GM18507 (cell line): ENCODE results near the gene POLR2E.
A peak's percentile ranks its signal among the peaks of the same experiment; 100 is the strongest.

Source experiments
- DNase-seq: peaks from one replicate; pipeline ENCODE4 v3.0.0; 2011; ENCODE audit warnings: low read depth; ENCODE audit not compliant: insufficient read length; ENCODE audit errors: extremely low spot score
- FAIRE-seq: peaks from 2 replicates; lab custom pipeline; 2011; peaks lifted over from hg19 to GRCh38; lab: Jason Lieb, UNC

Gene POLR2E

DNA sequence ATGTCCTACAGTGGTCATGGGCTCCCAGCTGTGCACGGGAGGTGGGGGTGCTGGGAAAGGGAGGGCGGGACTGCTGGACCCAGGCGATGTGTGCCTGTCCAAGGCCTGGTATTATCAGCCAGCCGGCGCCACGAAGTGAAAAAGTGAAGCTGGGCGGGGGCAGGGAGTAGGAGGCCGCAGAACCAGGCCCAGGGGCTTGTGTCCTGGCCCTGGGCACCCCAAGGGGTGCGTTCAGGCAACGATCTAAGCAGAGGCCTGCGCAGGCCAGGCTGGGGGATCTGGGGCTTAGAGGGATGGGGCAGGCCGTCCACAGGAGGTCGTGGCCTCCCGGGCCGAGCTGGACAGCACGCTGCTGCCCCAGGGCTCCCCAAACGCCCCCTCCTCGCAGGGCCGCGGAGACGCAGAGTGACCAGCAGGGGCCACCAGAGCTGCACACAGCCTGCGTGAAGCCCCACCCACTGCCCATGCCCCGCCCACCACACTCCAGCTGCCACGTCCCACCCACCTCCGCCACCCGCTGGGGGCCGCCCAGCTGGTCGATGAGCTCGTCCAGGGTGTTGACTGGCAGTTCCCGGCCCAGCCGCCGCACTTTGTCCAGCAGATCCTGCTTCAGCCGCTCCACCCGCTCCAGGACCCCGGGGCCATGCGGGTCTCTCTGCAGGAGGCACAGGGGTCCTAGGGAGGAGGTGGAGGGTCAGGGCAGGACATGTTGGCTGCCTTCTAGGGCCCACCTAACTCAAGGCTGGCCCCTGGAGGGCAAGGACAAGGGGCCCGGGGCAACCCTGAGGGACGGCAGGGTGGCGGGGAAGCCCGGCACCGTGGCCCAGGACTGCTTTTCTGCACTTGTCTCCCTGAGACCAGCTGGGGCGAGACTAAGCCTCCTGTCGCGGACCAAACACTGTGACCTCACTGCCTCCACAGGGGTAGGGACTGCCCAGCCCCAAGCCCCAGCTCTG lies 18.1 kb upstream of the POLR2E start:
- DNase-seq: peak; percentile 93
- FAIRE-seq: peak; percentile 77

DNA sequence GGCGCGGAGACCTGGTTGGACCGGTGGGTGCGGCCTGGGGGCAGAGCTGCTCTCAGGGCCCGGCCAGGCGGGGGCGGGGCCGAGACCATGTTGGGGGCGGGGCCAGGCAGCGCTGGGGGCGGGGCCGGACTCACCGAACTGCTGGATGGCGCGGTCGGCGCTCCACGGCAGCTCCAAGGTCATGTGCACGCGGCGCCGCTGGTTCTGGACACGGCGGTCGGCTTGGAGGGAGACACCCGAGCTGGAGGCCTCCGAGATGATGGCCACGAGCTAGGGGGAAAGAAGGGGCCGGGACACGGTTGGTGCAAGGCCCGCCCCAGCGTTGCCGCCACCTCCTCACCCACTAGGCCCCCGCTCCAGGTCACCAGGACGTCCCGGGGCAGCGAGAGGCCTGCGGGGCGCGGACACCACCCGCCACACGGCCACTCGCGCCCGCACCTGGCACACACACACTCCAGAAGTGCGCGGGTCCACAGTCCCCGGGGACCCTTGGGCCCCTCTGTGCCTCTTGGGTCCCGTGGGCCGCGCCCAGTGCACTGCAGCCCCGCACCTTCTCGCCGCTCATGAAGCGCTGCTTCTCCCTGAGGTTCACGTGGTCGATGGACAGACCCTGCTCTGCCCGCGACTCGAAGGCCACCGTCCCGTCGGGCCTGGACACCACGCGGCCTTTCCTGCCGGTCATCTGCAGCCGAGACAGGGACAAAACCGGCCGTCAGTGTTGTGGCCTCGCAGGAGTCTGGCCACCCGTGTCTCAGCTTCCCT lies 17.3 kb upstream of the POLR2E start:
- DNase-seq (no peak), FAIRE-seq (no peak)

DNA sequence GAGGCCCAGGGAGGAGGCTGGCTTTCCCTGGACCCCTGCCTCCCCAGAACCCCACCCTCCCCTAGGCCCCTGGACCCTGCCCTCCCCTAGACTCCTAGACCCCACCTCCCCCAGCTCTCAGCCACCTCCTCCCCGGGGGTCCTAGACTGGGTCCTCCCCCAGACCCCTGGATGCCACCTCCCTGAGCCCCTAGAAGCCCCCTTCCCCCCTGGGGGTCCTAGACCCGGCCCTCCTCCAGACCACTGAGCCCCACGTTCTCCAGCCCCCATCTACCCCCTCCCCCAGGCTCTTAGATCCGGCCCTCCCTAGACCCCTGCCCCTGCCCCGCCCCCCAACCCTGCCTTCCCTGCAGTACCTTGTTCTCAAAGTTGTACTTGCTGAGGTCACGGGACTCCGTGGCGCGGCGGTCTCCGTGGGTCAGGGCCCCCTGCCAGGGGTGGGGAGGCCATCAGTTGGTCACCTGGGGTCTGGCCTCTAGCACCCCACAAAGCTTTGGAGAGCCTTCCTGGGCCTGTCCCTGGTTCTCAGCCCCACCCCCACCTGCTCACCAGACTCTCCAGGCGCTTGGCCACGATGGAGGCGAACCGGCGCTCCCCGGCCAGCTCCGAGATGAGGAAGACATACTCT lies 16.6 kb upstream of the POLR2E start:
- FAIRE-seq: no peak
- DNase-seq: no peak

DNA sequence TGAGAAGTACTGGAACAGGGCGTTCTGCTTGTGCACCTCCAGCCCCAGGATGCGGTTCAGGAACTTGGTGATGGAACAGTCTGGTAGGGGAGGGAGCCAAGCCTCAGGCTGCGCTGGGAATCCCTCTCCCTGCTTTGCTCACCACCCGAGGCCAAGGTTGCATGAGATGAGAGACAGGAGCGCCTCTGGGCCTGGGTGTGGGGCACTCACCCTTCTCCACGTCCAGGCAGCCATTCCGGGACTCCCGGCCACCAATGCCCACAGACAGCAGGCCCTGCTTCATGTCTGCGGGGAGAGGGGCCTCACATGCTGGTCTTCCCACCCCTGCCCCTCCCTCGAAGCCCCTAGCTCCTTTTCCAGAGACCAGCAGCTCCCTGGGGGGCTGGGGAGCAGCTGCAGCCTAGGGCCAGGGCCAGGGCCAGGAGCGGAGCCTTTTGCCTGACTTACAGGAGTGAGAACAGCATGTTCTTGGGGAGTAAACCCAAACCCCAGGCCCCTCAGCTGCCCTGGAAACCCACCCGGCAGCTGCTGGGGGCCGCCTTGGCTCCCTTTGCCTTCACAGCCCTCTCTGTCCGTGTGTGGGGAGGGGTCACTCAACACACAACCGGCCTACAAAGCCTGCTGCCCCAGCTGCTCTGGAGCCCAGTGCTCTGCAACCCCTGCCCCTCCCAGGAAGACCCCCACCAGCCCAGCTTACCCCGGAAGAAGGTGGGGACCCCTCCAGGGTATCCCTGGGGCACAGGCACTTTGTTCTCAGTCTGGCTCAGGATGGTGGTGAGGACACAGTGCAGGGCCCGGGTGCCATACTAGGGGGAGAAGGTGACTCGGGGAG lies 15.8 kb upstream of the POLR2E start:
- DNase-seq (no peak), FAIRE-seq (no peak)

- FAIRE-seq: no peak
Observed at GRCh38 chr19:1109697-1110671, 14.8 kb upstream of the POLR2E start.

DNA sequence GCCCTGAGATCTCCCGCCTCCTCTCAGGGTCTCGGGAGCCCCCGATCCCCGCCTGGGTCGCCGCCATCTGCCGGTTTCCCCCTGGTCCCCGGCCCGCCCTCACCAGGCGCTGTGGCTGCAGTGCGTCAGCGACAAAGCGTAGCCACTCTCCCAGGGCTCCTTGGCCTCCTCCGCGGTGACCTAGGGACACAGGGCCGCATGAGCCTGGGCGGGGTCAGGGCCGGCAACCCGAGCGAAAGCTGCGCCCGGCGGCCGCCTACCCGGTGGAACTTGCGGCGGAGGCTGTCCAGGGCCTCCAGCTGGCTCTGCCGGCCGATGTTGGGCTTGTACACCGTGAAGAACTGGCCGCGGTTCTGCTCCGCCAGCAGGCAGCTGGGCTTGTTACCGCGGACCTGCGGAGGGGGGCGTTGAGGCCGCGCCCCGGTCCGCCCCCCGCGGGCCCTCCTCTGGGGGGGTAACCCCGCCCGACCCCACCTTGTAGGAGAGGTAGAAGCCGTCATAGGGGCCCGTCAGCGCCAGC lies 13.9 kb upstream of the POLR2E start:
- FAIRE-seq: no peak

More at GRCh38 chr19:1109697-1110671, 14.8 kb upstream of the POLR2E start:
- DNase-seq: no peak

DNA sequence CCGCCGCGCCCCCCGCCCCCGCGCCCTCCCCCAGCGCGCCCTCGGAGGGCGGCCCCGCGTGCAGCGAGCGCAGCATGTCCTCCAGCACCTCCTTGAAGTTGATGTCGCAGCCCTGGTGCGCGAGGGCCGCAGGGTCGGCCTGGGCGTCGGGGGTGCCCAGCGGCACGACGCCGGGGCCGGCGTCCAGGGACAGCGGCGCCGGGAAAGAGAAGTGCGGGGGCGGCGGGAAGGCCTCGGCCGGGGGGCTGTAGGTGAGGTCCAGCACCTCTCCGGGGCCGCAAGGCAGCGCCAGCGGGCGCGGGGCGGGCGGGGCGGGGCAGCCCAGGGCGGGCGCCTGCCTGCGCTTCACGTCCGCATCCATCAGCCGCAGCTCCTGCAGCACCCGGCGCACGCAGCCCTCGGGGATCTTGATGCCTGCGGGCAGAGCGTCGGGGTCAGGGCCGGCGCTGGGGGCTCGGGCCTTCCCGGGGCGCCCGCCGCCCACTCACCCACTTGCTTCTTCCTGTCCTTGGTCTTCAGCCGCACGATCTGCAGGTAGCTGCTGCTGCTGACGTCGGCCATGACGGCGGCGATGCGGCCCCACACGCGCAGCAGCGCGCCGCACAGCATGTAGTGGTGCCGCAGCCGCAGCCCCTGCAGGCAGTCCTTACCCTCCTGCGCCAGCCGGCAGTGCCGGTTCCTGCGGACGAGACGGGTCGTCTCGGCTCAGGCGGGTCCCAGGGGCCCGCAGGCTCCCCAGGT lies 13.3 kb upstream of the POLR2E start:
- no peak for FAIRE-seq
- DNase-seq: no peak

More for the DNA sequence above, 13.9 kb upstream of the POLR2E start:
- no peak for DNase-seq

GRCh38 chr19:1107661-1108261 lies 12.6 kb upstream of the POLR2E start:
- DNase-seq (no peak), FAIRE-seq (no peak)

DNA sequence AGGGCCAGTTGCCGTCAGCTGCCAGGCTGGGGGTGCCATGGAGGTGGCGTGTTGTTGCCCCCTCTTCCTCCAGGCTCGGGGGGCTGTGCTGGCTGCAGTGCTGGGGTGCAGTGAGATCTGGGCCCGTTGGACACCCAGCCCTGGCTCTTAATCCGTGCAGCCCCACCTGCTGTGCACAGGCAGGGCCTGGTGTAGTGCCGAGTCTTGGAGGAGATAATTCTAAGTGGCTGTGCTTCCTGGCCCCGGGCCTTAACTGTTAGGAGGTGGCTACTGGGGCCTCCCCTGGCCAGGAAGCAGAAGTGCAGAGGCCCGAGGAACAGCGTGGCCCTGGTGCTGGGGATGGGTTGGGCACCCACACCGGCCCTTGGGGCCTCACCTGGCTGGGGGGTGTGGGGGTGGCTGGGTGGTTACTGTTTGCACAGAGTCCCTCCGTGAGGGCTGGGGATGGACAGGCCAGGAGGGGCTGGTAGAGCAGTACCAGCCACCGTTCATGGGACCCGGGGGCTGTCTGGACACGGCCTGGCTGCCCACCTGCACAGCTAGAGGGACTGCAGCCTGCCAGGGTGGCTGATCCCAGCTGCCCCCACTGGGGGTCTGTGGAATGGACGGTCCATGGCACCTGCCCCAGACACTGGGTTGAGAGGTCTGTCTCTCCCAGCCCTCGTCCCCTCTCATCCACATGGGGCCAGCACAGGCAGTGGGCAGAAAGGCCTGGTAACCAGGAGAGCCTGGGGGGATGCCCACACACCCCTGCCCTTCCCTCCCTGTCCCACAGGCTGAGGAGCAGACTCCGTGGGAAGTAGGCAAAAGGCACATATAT lies 11.9 kb upstream of the POLR2E start:
- no peak for FAIRE-seq
- no peak for DNase-seq

DNA sequence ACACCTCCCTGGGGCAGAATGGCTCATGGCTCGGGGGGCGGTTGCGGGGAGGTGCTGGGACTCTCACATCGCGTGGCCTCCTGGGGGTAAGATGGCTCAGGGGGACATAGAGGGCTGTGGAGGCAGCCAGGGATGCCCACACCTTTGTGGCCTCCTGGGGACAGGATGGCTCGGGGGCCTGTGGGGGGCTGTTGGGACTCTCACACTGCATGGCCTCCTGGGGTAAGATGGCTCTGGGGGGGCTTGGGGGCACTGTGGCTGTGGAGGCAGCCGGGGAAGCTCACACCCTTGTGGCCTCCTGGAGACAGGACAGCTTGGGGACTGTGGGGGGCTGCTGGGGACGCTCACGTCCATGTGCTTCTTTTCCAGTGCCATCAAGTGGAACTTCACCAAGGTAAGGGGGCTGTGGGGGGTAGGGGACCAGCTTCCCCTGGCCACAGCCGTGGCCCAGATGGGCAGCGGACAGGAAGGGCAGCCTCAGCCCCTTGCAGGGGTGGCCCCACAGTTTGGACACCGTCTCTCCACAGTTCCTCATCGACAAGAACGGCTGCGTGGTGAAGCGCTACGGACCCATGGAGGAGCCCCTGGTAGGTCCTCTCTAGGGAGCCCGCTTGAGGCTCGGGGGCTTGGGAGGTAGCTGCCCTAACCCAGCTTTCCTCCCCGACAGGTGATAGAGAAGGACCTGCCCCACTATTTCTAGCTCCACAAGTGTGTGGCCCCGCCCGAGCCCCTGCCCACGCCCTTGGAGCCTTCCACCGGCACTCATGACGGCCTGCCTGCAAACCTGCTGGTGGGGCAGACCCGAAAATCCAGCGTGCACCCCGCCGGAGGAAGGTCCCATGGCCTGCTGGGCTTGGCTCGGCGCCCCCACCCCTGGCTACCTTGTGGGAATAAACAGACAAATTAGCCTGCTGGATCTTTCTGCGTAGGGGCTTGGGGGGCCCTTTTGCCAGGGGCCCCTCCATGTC lies 11.0 kb upstream of the POLR2E start:
- no peak for FAIRE-seq
- DNase-seq: no peak

GRCh38 chr19:1105008-1105872 lies 10.1 kb upstream of the POLR2E start:
- no peak for DNase-seq
- no peak for FAIRE-seq

- DNase-seq (no peak), FAIRE-seq (peak; percentile 42)
Observed at GRCh38 chr19:1104311-1105007, 9.3 kb upstream of the POLR2E start.

- FAIRE-seq (peak; percentile 99), DNase-seq (peak; percentile 95)
Observed at GRCh38 chr19:1103708-1104310, 8.6 kb upstream of the POLR2E start, which contains the start of gene GPX4. TSS of gene GPX4 (plus strand) at chr19:1103994. CDS start at chr19:1104044, 50 bp downstream.
